ENCODE data around the gene RPRD2.

- TF ChIP-seq CTCF (IDR thresholded peaks at IDR 0.05) (no peak), POLR2A (IDR thresholded peaks at IDR 0.05) (no peak)
Measured at GRCh38 chr1:150525348-150525747, 161.4 kb downstream of the RPRD2 start.

Data from body of pancreas (tissue), 4 donors.